HepG2 (cell line): ENCODE data around the gene MOK. TPM values are rescaled to one million over a fixed set of nuclear protein-coding genes. Genes with fewer than 3 reads are reported as not detected.

Source experiments
- ATAC-seq: fragments of 200-7000 bp; cut with Tn5 transposase; 3 replicates; pipeline ENCODE4 v1.9.1; 2020; ENCODE audit warnings: mild to moderate bottlenecking, moderate library complexity
- BruUV-seq: library from RNA; stranded (reverse); fragments of 400-500 nt; replicated peaks from 2 replicates; lab custom pipeline; 2021; lab: Mats Ljungman, UMichigan
- CTCF ChIA-PET: fragments of 300-600 bp; formaldehyde crosslinking; extraction: SDS; loops from one replicate; lab custom pipeline; 2021; ENCODE audit warnings: low total read pairs, inconsistent platforms, low intra/inter-chr PET ratio; lab: Yijun Ruan, JAX
- POLR2A ChIA-PET: fragments of 350-600 bp; sonication (Branson Sonifier 250); formaldehyde crosslinking; loops from one replicate; lab custom pipeline; 2020; ENCODE audit warnings: antibody characterized with exemption, inconsistent platforms; lab: Yijun Ruan, JAX
- DNase-seq: peaks from one replicate; pipeline ENCODE4 v3.0.0-alpha.2; 2015; ENCODE audit warnings: low spot score
- FAIRE-seq: peaks from 3 replicates; lab custom pipeline; 2011; peaks lifted over from hg19 to GRCh38; lab: Jason Lieb, UNC
- H2AFZ ChIP-seq: one replicate; pipeline ENCODE4 v1.6.1; 2011; ENCODE audit warnings: low read length, inconsistent platforms
- H3K27ac ChIP-seq: fragments of 300-600 bp; 3 replicates; pipeline ENCODE4 v1.8.0; 2011; ENCODE audit warnings: mixed run types, mild to moderate bottlenecking, mixed read lengths, low read length, inconsistent platforms; ENCODE audit not compliant: insufficient read depth; ENCODE audit errors: extremely low read length
- H3K27me3 ChIP-seq, 2 experiments: fragments of 200-600 bp in 1 of 2; 2 replicates in 1 of 2; 3 replicates in 1 of 2; pipeline versions ENCODE4 v1.6.0 to v1.8.0; 2011; ENCODE audit warnings: low read length in 2 of 2, mild to moderate bottlenecking in 2 of 2, moderate library complexity in 2 of 2, inconsistent platforms in 1 of 2; ENCODE audit not compliant: insufficient read depth in 2 of 2, control insufficient read depth in 1 of 2
- H3K36me3 ChIP-seq, 2 experiments: fragments of 200-600 bp in 1 of 2; replicated peaks in 1 of 2; 2 replicates in 1 of 2; 3 replicates in 1 of 2; pipeline versions ENCODE4 v1.5.1 to v1.8.0; 2011; ENCODE audit warnings: low read length in 2 of 2, inconsistent platforms in 1 of 2; ENCODE audit not compliant: insufficient read depth in 2 of 2, control insufficient read depth in 1 of 2
- H3K4me1 ChIP-seq: 2 replicates; pipeline ENCODE4 v1.5.1; 2012; ENCODE audit warnings: low read length, inconsistent platforms; ENCODE audit not compliant: insufficient read depth
- H3K4me2 ChIP-seq: 2 replicates; pipeline ENCODE4 v1.6.0; 2011; ENCODE audit warnings: low read depth, low read length, inconsistent platforms
- H3K4me3 ChIP-seq, 3 experiments: fragments of 200-600 bp in 1 of 3; sonication (generic), shearing (Covaris generic) in 1 of 3; replicated peaks in 1 of 3; 2 replicates each; pipeline ENCODE4 v1.5.1; 2011 to 2016; ENCODE audit warnings: low read length in 3 of 3, inconsistent platforms in 2 of 3, low read depth in 2 of 3, mild to moderate bottlenecking in 2 of 3, control low read depth in 1 of 3, mixed read lengths in 1 of 3; ENCODE audit not compliant: insufficient read depth in 1 of 3
- H3K79me2 ChIP-seq: one replicate; pipeline ENCODE4 v1.6.1; 2011; ENCODE audit warnings: low read length, inconsistent platforms; ENCODE audit not compliant: insufficient read depth
- H3K9ac ChIP-seq: 2 replicates; pipeline ENCODE4 v1.6.0; 2011; ENCODE audit warnings: mild to moderate bottlenecking, low read depth, low read length, inconsistent platforms; ENCODE audit not compliant: insufficient read depth
- H3K9me3 ChIP-seq: 2 replicates; pipeline ENCODE4 v1.5.1; 2012; ENCODE audit warnings: mild to moderate bottlenecking, low read length
- H4K20me1 ChIP-seq: 2 replicates; pipeline ENCODE4 v1.6.0; 2011; ENCODE audit warnings: inconsistent platforms, mild to moderate bottlenecking, low read length, moderate library complexity; ENCODE audit not compliant: insufficient read depth
- GLMP ChIP-seq: sonication (generic); formaldehyde crosslinking; IDR thresholded peaks from 2 replicates; pipeline ENCODE4 v1.9.0; 2021; ENCODE audit warnings: missing genetic modification reagents, mild to moderate bottlenecking, borderline replicate concordance
- HINFP ChIP-seq: sonication (generic); formaldehyde crosslinking; IDR thresholded peaks from 2 replicates; pipeline ENCODE4 v1.4.0; 2020; ENCODE audit warnings: low read depth, mild to moderate bottlenecking, missing genetic modification reagents
- HMG20B ChIP-seq: conservative IDR thresholded peaks from 2 replicates; pipeline ENCODE4 v1.6.1; 2016; ENCODE audit warnings: missing genetic modification reagents, missing compliant biosample characterization
- LBX2 ChIP-seq: sonication (generic); formaldehyde crosslinking; IDR thresholded peaks from 2 replicates; pipeline ENCODE4 v1.5.0; 2020; ENCODE audit warnings: missing genetic modification reagents, mild to moderate bottlenecking, borderline replicate concordance
- MAX ChIP-seq: IDR thresholded peaks from 2 replicates; pipeline ENCODE4 v1.6.1; 2012; ENCODE audit warnings: inconsistent platforms
- MIER3 ChIP-seq: IDR thresholded peaks from 2 replicates; pipeline ENCODE4 v1.6.1; 2016; ENCODE audit warnings: missing compliant biosample characterization, borderline replicate concordance
- MLX ChIP-seq: IDR thresholded peaks from 2 replicates; pipeline ENCODE4 v1.6.1; 2016
- MXD4 ChIP-seq: IDR thresholded peaks from 2 replicates; pipeline ENCODE4 v1.6.1; 2016; ENCODE audit warnings: mild to moderate bottlenecking, missing biosample characterization, missing genetic modification reagents
- SUZ12 ChIP-seq: fragments of 150-350 bp; IDR thresholded peaks from 2 replicates; pipeline ENCODE4 v1.6.1; 2014; ENCODE audit warnings: low read depth, low read length
- ZNF17 ChIP-seq: sonication (generic); formaldehyde crosslinking; IDR thresholded peaks from 2 replicates; pipeline ENCODE4 v1.5.0; 2020; ENCODE audit warnings: mild to moderate bottlenecking, missing genetic modification reagents
- ZNF33B ChIP-seq: sonication (generic); formaldehyde crosslinking; IDR thresholded peaks from 2 replicates; pipeline ENCODE4 v1.5.1; 2020; ENCODE audit warnings: mild to moderate bottlenecking, missing genetic modification reagents
- ZNF512 ChIP-seq: sonication (generic); formaldehyde crosslinking; IDR thresholded peaks from 2 replicates; pipeline ENCODE4 v1.4.0; 2020; ENCODE audit warnings: mild to moderate bottlenecking, missing genetic modification reagents
- WGBS: methylation state at CpG from one replicate; pipeline ENCODE4 v1.1.6; 2017; ENCODE audit warnings: low lambda C conversion rate; 5-methylcytosine and 5-hydroxymethylcytosine counted together
- in situ Hi-C: cut with HindIII; loops from 2 replicates; pipeline ENCODE4 v1.10.0; 2017; ENCODE audit warnings: low pct_unique_long_range_greater_than_20kb; ENCODE audit not compliant: extremely low pct_ligation_motif_present
- intact Hi-C: fragments of 100-400 bp; cut with micrococcal nuclease; formaldehyde crosslinking; loops from one replicate; pipeline ENCODE4 v1.10.0; 2022; ENCODE audit not compliant: unreplicated experiment
- polyA plus RNA-seq, 8 experiments: library from polyadenylated mRNA; depleted of rRNA in 3 of 8; stranded (reverse) in 7 of 8; unstranded in 1 of 8; fragments of >200 nt; fragmentation: Illumina TruSeq in 4 of 8; extraction: Trizol in 4 of 8; gene quantifications; 2 replicates each; pipeline versions ENCODE4 v1.2.1 to v1.2.3, GENCODE V29; 2011 to 2016; ENCODE audit warnings: low read depth in 4 of 8, missing spikeins in 1 of 8, mixed read lengths in 1 of 8; ENCODE audit not compliant: insufficient read depth in 1 of 8
- total RNA-seq, 5 experiments: library from RNA; depleted of rRNA; stranded (reverse); fragments of >200 nt; fragmentation: Illumina TruSeq; extraction: Trizol; gene quantifications; 2 replicates each; pipeline ENCODE4 v1.2.3, GENCODE V29; 2016; ENCODE audit warnings: low read depth in 1 of 5

MOK gene
- total and polyA plus RNA-seq, 2 of the 13 experiments (the other 11 are each of a cell fraction or from before 2014, with no cell fraction given), result 15.3 to 16.9 TPM

GRCh38 chr14:102201776-102202175 lies 103.2 kb downstream of the MOK start:
- no peaks in the 10 kb centered on the region for H3K4me1 ChIP-seq
- ChIA-PET CTCF (no interaction called here), POLR2A (no interaction called here)
- no peaks in the 10 kb centered on the region for H3K27me3 ChIP-seq
- H3K4me2 ChIP-seq, result no peak overlapping the region
- no peaks in the 10 kb centered on the region for H4K20me1 ChIP-seq
- in situ Hi-C loops, result no loop called here
- no peak overlapping the region for H2AFZ ChIP-seq
- no TSS peak for BruUV-seq
- H3K79me2 ChIP-seq, result peaks cover 24% of the 10 kb centered on the region
- H3K9ac ChIP-seq, result no peak overlapping the region
- no peak for FAIRE-seq
- no peak overlapping the region for H3K4me3 ChIP-seq
- 89% methylated on average over 4 of the region's 4 CpGs for WGBS
- peaks cover 16 to 58% of the 10 kb centered on the region in 2 experiments for H3K36me3 ChIP-seq
- H3K27ac ChIP-seq, result no peak overlapping the region
- no peak for DNase-seq
- ATAC-seq, result no peak
- intact Hi-C loops, result no loop called here
- no peak for TF ChIP-seq MLX (CRISPR knock-in tag)
- TF ChIP-seq MIER3 (CRISPR knock-in tag), result no peak
- TF ChIP-seq MXD4 (CRISPR knock-in tag), result no peak
- no peak for TF ChIP-seq HINFP (CRISPR knock-in tag)
- TF ChIP-seq MAX, result no peak
- no peak for TF ChIP-seq HMG20B
- TF ChIP-seq SUZ12, result no peak
- no peaks in the 10 kb centered on the region for H3K9me3 ChIP-seq

- TF ChIP-seq ZNF17 (CRISPR knock-in tag), result no peak
- TF ChIP-seq ZNF512 (CRISPR knock-in tag), result no peak
- no peak for TF ChIP-seq ZNF33B (CRISPR knock-in tag)
- no peak for TF ChIP-seq GLMP (CRISPR knock-in tag)
- TF ChIP-seq LBX2 (CRISPR knock-in tag), result no peak
- intact Hi-C loops, result no loop called here
- no peak overlapping the region for H3K9ac ChIP-seq
- H3K4me3 ChIP-seq, result no peak overlapping the region
- H3K36me3 ChIP-seq, result peaks cover 16 to 59% of the 10 kb centered on the region in 2 experiments
- H3K9me3 ChIP-seq, result no peaks in the 10 kb centered on the region
- H4K20me1 ChIP-seq, result no peaks in the 10 kb centered on the region
- no peaks in the 10 kb centered on the region for H3K27me3 ChIP-seq
- H2AFZ ChIP-seq, result no peak overlapping the region
- no TSS peak for BruUV-seq
- ChIA-PET POLR2A (no interaction called here), CTCF (no interaction called here)
- H3K4me2 ChIP-seq, result no peak overlapping the region
- WGBS, result 94% methylated on average over 9 of the region's 9 CpGs
- no peaks in the 10 kb centered on the region for H3K4me1 ChIP-seq
- in situ Hi-C loops, result no loop called here
- peaks cover 24% of the 10 kb centered on the region for H3K79me2 ChIP-seq
- DNase-seq (no peak), ATAC-seq (no peak), FAIRE-seq (no peak)
- H3K27ac ChIP-seq, result no peak overlapping the region
Measured at GRCh38 chr14:102201353-102201738, 103.6 kb downstream of the MOK start.
